HG03432 (cell line): ENCODE results near the gene DOCK4.

ENCODE experiments used
- ATAC-seq: cut with Tn5 transposase; IDR thresholded peaks from one replicate; pipeline ENCODE4 v1.9.1; 2021; ENCODE audit warnings: mild to moderate bottlenecking, moderate library complexity; ENCODE audit not compliant: unreplicated experiment

The DOCK4 gene

GRCh38 chr7:112059675-112060074 is 146.5 kb downstream of the DOCK4 start:
- no peak for ATAC-seq

- ATAC-seq: no peak
Measured at GRCh38 chr7:112058686-112059085, 147.5 kb downstream of the DOCK4 start.

GRCh38 chr7:112056409-112056808 is 149.8 kb downstream of the DOCK4 start:
- peak; percentile 91 for ATAC-seq

GRCh38 chr7:112053737-112054069 is 152.5 kb downstream of the DOCK4 start:
- no peak for ATAC-seq

- ATAC-seq: no peak
Measured at GRCh38 chr7:112052993-112053736, 153.0 kb downstream of the DOCK4 start.

- no peak for ATAC-seq
Measured at GRCh38 chr7:112052498-112052897, 153.7 kb downstream of the DOCK4 start.

- ATAC-seq: no peak
Measured at GRCh38 chr7:112050250-112050881, 155.8 kb downstream of the DOCK4 start.

GRCh38 chr7:112049555-112050249 is 156.5 kb downstream of the DOCK4 start:
- no peak for ATAC-seq

- ATAC-seq: no peak
Measured at GRCh38 chr7:112047421-112047820, 158.8 kb downstream of the DOCK4 start.

- no peak for ATAC-seq
Measured at GRCh38 chr7:112045222-112045621, 161.0 kb downstream of the DOCK4 start.

- no peak for ATAC-seq
Measured at GRCh38 chr7:112042631-112043030, 163.6 kb downstream of the DOCK4 start.

GRCh38 chr7:112038353-112038752 is 167.8 kb downstream of the DOCK4 start:
- ATAC-seq: no peak

- no peak for ATAC-seq
Measured at GRCh38 chr7:112036071-112036470, 170.1 kb downstream of the DOCK4 start.

GRCh38 chr7:112031689-112032088 is 174.5 kb downstream of the DOCK4 start:
- ATAC-seq: no peak

GRCh38 chr7:112025556-112025955 is 180.6 kb downstream of the DOCK4 start:
- ATAC-seq: no peak

GRCh38 chr7:112023786-112024185 is 182.4 kb downstream of the DOCK4 start:
- no peak for ATAC-seq

- ATAC-seq: no peak
Measured at GRCh38 chr7:112023282-112023681, 182.9 kb downstream of the DOCK4 start.

- no peak for ATAC-seq
Measured at GRCh38 chr7:112022128-112022527, 184.1 kb downstream of the DOCK4 start.

- no peak for ATAC-seq
Measured at GRCh38 chr7:112021379-112022044, 184.7 kb downstream of the DOCK4 start.

GRCh38 chr7:112020800-112021199 is 185.4 kb downstream of the DOCK4 start:
- ATAC-seq: no peak

- ATAC-seq: no peak
Measured at GRCh38 chr7:112019932-112020331, 186.3 kb downstream of the DOCK4 start.
